Transverse colon (tissue), 3 donors: ENCODE measurements around the gene SRP68.

ENCODE experiments used
- CTCF ChIP-seq, 5 experiments: fragments of 200-600 bp in 3 of 5; fragments of 450-650 bp in 2 of 5; sonication (generic) in 3 of 5; IDR thresholded peaks; 1 replicate in 2 of 5; 2 replicates in 3 of 5; pipeline ENCODE4 v1.5.1; 2016 to 2017; ENCODE audit warnings: antibody characterized with exemption in 5 of 5, inconsistent platforms in 3 of 5, mild to moderate bottlenecking in 2 of 5, moderate library complexity in 1 of 5
- EP300 ChIP-seq: sonication (generic); formaldehyde crosslinking; IDR thresholded peaks from one replicate; pipeline ENCODE4 v1.6.1; 2017; ENCODE audit warnings: antibody characterized with exemption, low read depth

GRCh38 chr17:76005263-76006149 is 66.8 kb downstream of the SRP68 start:
- TF ChIP-seq CTCF (IDR thresholded peaks at IDR 0.05) (peak; percentile 74 to 92 (median 82)), EP300 (no peak)
